Upper lobe of right lung (tissue), 1 donor: ENCODE results near the gene KCND3. TPM values are rescaled to one million over a fixed set of nuclear protein-coding genes. Genes with fewer than 3 reads are reported as not detected.
A peak's percentile ranks its signal among the peaks of the same experiment; 100 is the strongest.

Experiments used
- ATAC-seq: fragments of 200-7000 bp; cut with Tn5 transposase; one replicate; pipeline ENCODE4 v1.9.1; 2020; ENCODE audit warnings: mild to moderate bottlenecking, moderate library complexity
- DNase-seq: peaks from one replicate; pipeline ENCODE4 v3.0.0-alpha.2; 2020
- H3K27ac ChIP-seq: fragments of 200-600 bp; one replicate; pipeline ENCODE4 v1.8.0; 2022
- H3K27me3 ChIP-seq: fragments of 200-600 bp; one replicate; pipeline ENCODE4 v1.8.0; 2022; ENCODE audit warnings: mild to moderate bottlenecking
- H3K36me3 ChIP-seq: fragments of 200-600 bp; one replicate; pipeline ENCODE4 v1.8.0; 2022
- H3K4me1 ChIP-seq: fragments of 200-600 bp; one replicate; pipeline ENCODE4 v1.8.0; 2022
- H3K4me3 ChIP-seq: fragments of 200-600 bp; one replicate; pipeline ENCODE4 v1.8.0; 2022; ENCODE audit warnings: mild to moderate bottlenecking
- H3K9me3 ChIP-seq: fragments of 200-600 bp; one replicate; pipeline ENCODE4 v1.8.0; 2022
- intact Hi-C: fragments of 100-400 bp; cut with DNase I; formaldehyde crosslinking; loops from one replicate; pipeline ENCODE4 v1.11.0; 2022
- total RNA-seq: library from RNA; stranded (reverse); fragmentation: NEBNext Ultra II Directional; extraction: Animal tissue kit (Norgen Biotek cat#: 25700); gene quantifications from one replicate; pipeline ENCODE4 v1.2.1, GENCODE V29; 2021
- TF ChIP-seq, protein P1 (sequence below): fragments of 200-600 bp; IDR thresholded peaks from one replicate; pipeline ENCODE4 v1.8.0; 2022; ENCODE audit warnings: antibody characterized with exemption
- donor health status: DM: no; HTN: yes; CAD: no; lungs with severe emphysema.

The KCND3 gene
- total RNA-seq, 1 donor from 2014 or later, result 6.3 TPM

DNA sequence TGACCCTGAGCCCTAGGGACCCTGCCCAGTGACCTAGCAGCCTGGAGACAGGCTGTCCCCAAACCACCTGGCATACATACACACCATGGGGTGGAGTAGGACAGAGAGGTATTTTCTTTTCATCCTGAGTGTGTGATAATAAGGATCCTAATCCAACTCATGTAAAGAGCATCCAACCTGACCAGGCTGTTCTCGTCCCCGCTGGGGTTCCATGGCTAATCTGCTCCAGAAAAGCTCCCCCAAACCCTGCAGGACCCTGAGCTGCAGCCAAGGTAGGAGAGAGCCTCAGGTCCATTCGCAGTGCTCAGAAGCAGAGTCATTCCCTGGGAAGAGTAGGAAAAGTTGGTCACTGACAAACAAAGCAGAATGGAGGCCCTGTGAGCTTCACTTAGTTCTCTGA is 31.4 kb downstream of the KCND3 start:
- no peak overlapping the region for H3K4me3 ChIP-seq
- TF ChIP-seq, protein P1, sequence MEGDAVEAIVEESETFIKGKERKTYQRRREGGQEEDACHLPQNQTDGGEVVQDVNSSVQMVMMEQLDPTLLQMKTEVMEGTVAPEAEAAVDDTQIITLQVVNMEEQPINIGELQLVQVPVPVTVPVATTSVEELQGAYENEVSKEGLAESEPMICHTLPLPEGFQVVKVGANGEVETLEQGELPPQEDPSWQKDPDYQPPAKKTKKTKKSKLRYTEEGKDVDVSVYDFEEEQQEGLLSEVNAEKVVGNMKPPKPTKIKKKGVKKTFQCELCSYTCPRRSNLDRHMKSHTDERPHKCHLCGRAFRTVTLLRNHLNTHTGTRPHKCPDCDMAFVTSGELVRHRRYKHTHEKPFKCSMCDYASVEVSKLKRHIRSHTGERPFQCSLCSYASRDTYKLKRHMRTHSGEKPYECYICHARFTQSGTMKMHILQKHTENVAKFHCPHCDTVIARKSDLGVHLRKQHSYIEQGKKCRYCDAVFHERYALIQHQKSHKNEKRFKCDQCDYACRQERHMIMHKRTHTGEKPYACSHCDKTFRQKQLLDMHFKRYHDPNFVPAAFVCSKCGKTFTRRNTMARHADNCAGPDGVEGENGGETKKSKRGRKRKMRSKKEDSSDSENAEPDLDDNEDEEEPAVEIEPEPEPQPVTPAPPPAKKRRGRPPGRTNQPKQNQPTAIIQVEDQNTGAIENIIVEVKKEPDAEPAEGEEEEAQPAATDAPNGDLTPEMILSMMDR, result no peak
- intact Hi-C loops, result no loop called here
- no peaks in the 10 kb centered on the region for H3K36me3 ChIP-seq
- H3K9me3 ChIP-seq, result no peaks in the 10 kb centered on the region
- DNase-seq, result no peak
- no peak overlapping the region for H3K27ac ChIP-seq
- H3K27me3 ChIP-seq, result no peaks in the 10 kb centered on the region
- ATAC-seq, result no peak
- H3K4me1 ChIP-seq, result no peaks in the 10 kb centered on the region

DNA sequence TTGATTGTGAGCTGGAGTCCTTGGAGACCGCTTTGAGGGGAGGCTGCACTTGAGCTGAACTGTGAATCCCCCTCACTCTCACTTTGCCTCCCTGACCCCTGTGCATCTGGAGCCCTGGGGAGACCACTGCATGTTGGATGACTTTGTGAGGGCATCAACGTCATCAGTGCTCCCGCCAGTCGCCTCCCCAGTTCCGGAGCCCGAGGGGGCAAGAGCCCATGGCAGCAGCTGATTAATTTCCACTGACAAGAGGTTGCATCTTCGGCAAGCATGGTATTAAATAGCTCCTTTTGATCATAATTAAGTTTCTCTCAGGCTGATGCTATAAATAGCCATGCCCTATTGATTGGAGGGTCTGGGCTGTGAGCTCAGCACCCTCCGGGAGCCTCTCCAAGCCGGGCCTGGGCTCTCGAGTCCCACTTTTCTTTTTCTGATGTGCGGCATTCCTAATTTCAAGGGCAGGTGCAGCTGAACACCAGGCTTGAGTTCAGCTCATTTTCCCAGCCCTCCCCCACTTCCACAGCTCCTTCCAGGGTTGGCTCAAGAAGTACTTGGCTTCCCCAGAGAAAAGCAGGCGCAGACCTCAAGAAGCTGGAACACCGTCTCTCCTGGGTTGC is 33.2 kb downstream of the KCND3 start:
- intact Hi-C loops, result no loop called here
- ATAC-seq, result peak; percentile 48
- no peaks in the 10 kb centered on the region for H3K4me1 ChIP-seq
- no peak overlapping the region for H3K27ac ChIP-seq
- TF ChIP-seq, protein P1, result no peak
- H3K9me3 ChIP-seq, result no peaks in the 10 kb centered on the region
- no peaks in the 10 kb centered on the region for H3K36me3 ChIP-seq
- H3K27me3 ChIP-seq, result no peaks in the 10 kb centered on the region
- no peak overlapping the region for H3K4me3 ChIP-seq
- DNase-seq, result no peak

DNA sequence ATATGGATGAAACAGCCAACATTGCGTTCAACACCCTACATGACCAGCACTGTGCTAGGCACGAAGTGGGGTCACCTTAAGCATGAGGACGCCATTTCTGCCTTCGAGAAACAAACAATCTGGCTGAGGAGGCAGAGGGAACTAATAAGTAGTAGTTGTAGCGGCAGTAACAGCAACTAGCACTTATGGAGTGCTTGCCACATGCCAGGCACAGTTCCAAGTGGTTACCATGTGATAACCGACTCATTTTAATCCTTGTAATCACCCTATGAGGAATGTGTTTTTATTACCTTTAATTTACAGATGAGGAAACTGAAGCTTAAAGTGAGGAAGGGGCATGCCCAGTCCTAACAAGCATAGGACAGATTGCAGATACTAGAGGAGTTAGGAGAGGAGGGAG is 33.7 kb downstream of the KCND3 start:
- H3K36me3 ChIP-seq, result no peaks in the 10 kb centered on the region
- no peak overlapping the region for H3K4me3 ChIP-seq
- ATAC-seq (peak; percentile 53), DNase-seq (no peak)
- no peaks in the 10 kb centered on the region for H3K27me3 ChIP-seq
- H3K27ac ChIP-seq, result no peak overlapping the region
- TF ChIP-seq, protein P1, result no peak
- intact Hi-C loops, result no loop called here
- H3K4me1 ChIP-seq, result no peaks in the 10 kb centered on the region
- H3K9me3 ChIP-seq, result no peaks in the 10 kb centered on the region

DNA sequence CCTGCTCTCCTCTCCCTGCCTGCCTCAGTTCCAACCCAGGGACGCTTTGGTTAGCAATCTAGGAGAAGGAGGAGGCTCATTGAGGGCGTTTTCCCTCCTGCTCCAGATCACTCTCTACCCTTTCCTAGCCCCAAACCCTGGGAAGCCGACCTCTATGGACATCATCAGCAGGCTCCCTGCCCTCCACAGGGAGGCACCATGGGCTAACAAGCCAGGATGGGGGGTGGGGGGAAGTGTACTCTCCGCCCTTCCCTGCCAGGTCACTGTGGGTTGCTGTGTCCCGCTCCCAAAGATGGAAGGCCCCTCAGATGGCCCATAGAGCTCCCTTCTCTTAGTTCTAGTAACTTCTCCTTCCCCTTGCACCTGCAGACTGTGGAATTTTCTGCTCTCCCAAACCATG is 35.7 kb downstream of the KCND3 start:
- no peaks in the 10 kb centered on the region for H3K36me3 ChIP-seq
- TF ChIP-seq, protein P1, result no peak
- ATAC-seq (no peak), DNase-seq (no peak)
- no peak overlapping the region for H3K27ac ChIP-seq
- no peak overlapping the region for H3K4me3 ChIP-seq
- H3K9me3 ChIP-seq, result no peaks in the 10 kb centered on the region
- no peaks in the 10 kb centered on the region for H3K4me1 ChIP-seq
- intact Hi-C loops, result no loop called here
- H3K27me3 ChIP-seq, result no peaks in the 10 kb centered on the region

DNA sequence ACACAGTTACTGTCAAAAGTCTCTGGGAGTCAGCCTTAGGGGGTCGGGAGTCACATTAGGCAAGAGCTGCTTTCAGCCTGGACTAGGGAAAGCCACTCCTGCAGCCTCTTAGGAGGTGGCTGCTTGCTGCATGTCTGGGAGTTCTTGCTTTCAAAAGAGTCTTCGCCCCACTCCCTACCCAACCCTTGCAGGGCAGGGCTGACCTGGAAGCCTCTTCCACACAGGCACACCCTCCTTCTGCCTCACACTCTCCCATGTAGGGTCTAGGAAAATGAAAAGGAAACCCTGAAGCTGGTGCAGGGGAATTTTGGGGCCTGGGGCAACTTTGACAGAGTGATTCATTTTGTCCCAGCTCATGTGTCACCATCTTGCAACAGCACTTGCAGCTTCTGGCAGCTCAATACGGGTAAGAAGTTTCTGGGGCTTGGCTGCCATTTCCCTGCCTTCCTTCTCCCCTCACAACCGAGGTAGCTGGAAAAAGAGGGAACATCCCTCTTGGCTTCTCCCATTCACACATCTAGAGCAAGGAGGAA is 37.3 kb downstream of the KCND3 start:
- no peak overlapping the region for H3K4me3 ChIP-seq
- H3K27me3 ChIP-seq, result no peaks in the 10 kb centered on the region
- no peaks in the 10 kb centered on the region for H3K36me3 ChIP-seq
- intact Hi-C loops, result no loop called here
- no peak for DNase-seq
- no peaks in the 10 kb centered on the region for H3K9me3 ChIP-seq
- no peak for ATAC-seq
- peaks cover 3% of the 10 kb centered on the region for H3K4me1 ChIP-seq
- H3K27ac ChIP-seq, result no peak overlapping the region
- TF ChIP-seq, protein P1, result no peak
